ENCODE data around the gene ATP9A. TPM values are rescaled to one million over a fixed set of nuclear protein-coding genes. Genes with fewer than 3 reads are reported as not detected.

Gene ATP9A
- total RNA-seq, 4 donors from 2014 or later: 36.1 to 47.4 (median 38.1) TPM

- H3K9me3 ChIP-seq: no peaks in the 10 kb centered on the region
- H3K27ac ChIP-seq: no peak overlapping the region
- DNase-seq (ENCODE audit: low spot score in 2 of 2): no peak
- no peak for TF ChIP-seq POLR2A (IDR thresholded peaks at IDR 0.05)
- no peak for TF ChIP-seq CTCF (IDR thresholded peaks at IDR 0.05)
- no peak for TF ChIP-seq EP300 (IDR thresholded peaks at IDR 0.05)
- 52 to 55% methylated on average over 2 of the region's 2 CpGs for WGBS, 2 donors
- peaks cover 0 to 2% (median 0%) of the 10 kb centered on the region in 3 donors for H3K36me3 ChIP-seq
- H3K4me1 ChIP-seq: peaks cover 0 to 5% (median 0%) of the 10 kb centered on the region in 4 donors
- H3K27me3 ChIP-seq: no peaks in the 10 kb centered on the region
- H3K4me3 ChIP-seq: no peak overlapping the region
These were observed 124.8 kb downstream of the ATP9A start for GRCh38 chr20:51643390-51643789.

- WGBS, 2 donors: 92 to 98% methylated on average over 4 of the region's 4 CpGs
- Histone ChIP-seq H3K4me1 (peaks cover 0 to 5% (median 0%) of the 10 kb centered on the region in 4 donors), H3K36me3 (no peaks in the 10 kb centered on the region), H3K4me3 (no peak overlapping the region), H3K9me3 (no peaks in the 10 kb centered on the region), H3K27ac (no peak overlapping the region), H3K27me3 (no peaks in the 10 kb centered on the region)
- no peak for DNase-seq (ENCODE audit: low spot score in 2 of 2)
- TF ChIP-seq POLR2A (IDR thresholded peaks at IDR 0.05): no peak
- no peak for TF ChIP-seq CTCF (IDR thresholded peaks at IDR 0.05)
- TF ChIP-seq EP300 (IDR thresholded peaks at IDR 0.05): no peak
These were observed 126.3 kb downstream of the ATP9A start for GRCh38 chr20:51641866-51642265.

GRCh38 chr20:51640743-51641142, 127.4 kb downstream of the ATP9A start:
- Histone ChIP-seq H3K27ac (peak overlapping the region in 1 of 4 donors; percentile 19), H3K4me1 (peaks cover 0 to 5% (median 0%) of the 10 kb centered on the region in 4 donors), H3K27me3 (no peaks in the 10 kb centered on the region), H3K9me3 (no peaks in the 10 kb centered on the region), H3K4me3 (no peak overlapping the region), H3K36me3 (no peaks in the 10 kb centered on the region)
- 69 to 76% methylated on average over 3 of the region's 3 CpGs for WGBS, 2 donors
- TF ChIP-seq EP300 (IDR thresholded peaks at IDR 0.05) (no peak), CTCF (IDR thresholded peaks at IDR 0.05) (no peak), POLR2A (IDR thresholded peaks at IDR 0.05) (no peak)
- no peak for DNase-seq (ENCODE audit: low spot score in 2 of 2)

DNA sequence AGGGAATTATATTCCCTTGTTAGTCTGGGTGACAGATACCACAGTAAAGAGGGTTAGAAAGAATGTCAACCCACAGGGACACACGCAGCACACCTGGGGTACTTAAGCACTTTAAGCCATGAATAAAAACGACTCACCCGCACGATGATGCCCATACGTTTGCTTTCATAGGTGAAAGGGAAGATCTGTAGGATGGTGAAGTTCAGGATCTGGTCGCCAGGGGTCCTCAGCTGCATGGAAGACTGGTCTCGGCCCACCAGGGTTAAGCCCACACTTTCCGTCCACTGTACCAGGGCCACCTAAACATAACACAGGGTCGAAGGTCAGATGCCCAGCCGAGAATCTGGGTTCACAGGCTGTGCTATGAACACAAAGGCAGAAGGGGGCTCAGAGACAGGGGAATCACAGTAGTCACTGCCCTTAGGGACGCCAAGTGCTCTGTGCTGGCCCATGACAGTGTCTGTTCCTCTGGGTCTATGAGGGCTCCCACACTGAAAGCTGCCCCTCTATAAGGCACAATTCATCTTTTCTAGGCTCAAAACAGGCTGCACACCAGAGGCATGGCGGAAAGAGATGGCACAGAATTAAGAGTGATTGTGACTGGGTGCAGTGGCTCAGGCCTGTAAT, 128.9 kb downstream of the ATP9A start:
- no peaks in the 10 kb centered on the region for H3K9me3 ChIP-seq
- no peak overlapping the region for H3K27ac ChIP-seq

More for the DNA sequence above, 128.9 kb downstream of the ATP9A start:
- TF ChIP-seq CTCF (IDR thresholded peaks at IDR 0.05) (peak; percentile 66 to 89 (median 74)), POLR2A (IDR thresholded peaks at IDR 0.05) (no peak)
- Histone ChIP-seq H3K36me3 (no peaks in the 10 kb centered on the region), H3K27me3 (no peaks in the 10 kb centered on the region), H3K4me3 (no peak overlapping the region), H3K4me1 (peaks cover 0 to 5% (median 0%) of the 10 kb centered on the region in 4 donors)
- WGBS, 2 donors: 20% methylated on average over 12 of the region's 12 CpGs
- peak; percentile 65 to 91 for DNase-seq (ENCODE audit: low spot score in 2 of 2)

Measured in tibial nerve (tissue), 4 donors.